GM19043 (cell line): ENCODE data around the gene CCDC93.

ENCODE experiments used
- ATAC-seq: cut with Tn5 transposase; IDR thresholded peaks from one replicate; pipeline ENCODE4 v1.9.1; 2021; ENCODE audit warnings: low read depth; ENCODE audit not compliant: unreplicated experiment

Gene CCDC93

GRCh38 chr2:118013724-118014491 is at the start of gene CCDC93:
Gene CCDC93, minus strand, starts transcription at chr2:118014070. Its CDS starts 75 bp downstream, at chr2:118013995.
- ATAC-seq = peak; percentile 83

GRCh38 chr2:118062669-118063068 is 48.8 kb upstream of the CCDC93 start:
- ATAC-seq = no peak

GRCh38 chr2:118062048-118062447 is 48.2 kb upstream of the CCDC93 start:
- ATAC-seq = no peak

GRCh38 chr2:118061135-118061955 is 47.5 kb upstream of the CCDC93 start:
- peak; percentile 85 for ATAC-seq

- ATAC-seq = no peak
These were observed 46.1 kb upstream of the CCDC93 start for GRCh38 chr2:118059919-118060478.

GRCh38 chr2:118058951-118059350 is 45.1 kb upstream of the CCDC93 start:
- no peak for ATAC-seq

- no peak for ATAC-seq
These were observed 42.9 kb upstream of the CCDC93 start for GRCh38 chr2:118056801-118057200.

- peak; percentile 84 for ATAC-seq
These were observed 42.3 kb upstream of the CCDC93 start for GRCh38 chr2:118056165-118056534.

- ATAC-seq = peak; percentile 72
These were observed 41.8 kb upstream of the CCDC93 start for GRCh38 chr2:118055512-118056164.

- ATAC-seq = no peak
These were observed 40.5 kb upstream of the CCDC93 start for GRCh38 chr2:118054213-118055008.

GRCh38 chr2:118053681-118054080 is 39.8 kb upstream of the CCDC93 start:
- no peak for ATAC-seq

GRCh38 chr2:118052474-118052873 is 38.6 kb upstream of the CCDC93 start:
- ATAC-seq = no peak

- ATAC-seq = no peak
These were observed 38.0 kb upstream of the CCDC93 start for GRCh38 chr2:118051826-118052358.

GRCh38 chr2:118050974-118051373 is 37.1 kb upstream of the CCDC93 start:
- no peak for ATAC-seq

GRCh38 chr2:118050386-118050785 is 36.5 kb upstream of the CCDC93 start:
- no peak for ATAC-seq

GRCh38 chr2:118049816-118050140 is 35.9 kb upstream of the CCDC93 start:
- peak; percentile 52 for ATAC-seq

- ATAC-seq = peak; percentile 19
These were observed 35.4 kb upstream of the CCDC93 start for GRCh38 chr2:118049140-118049815.

- ATAC-seq = no peak
These were observed 34.5 kb upstream of the CCDC93 start for GRCh38 chr2:118048401-118048800.

GRCh38 chr2:118047380-118047826 is 33.5 kb upstream of the CCDC93 start:
- ATAC-seq = no peak
